Measurements from ENCODE around the gene NR5A1. TPM values are rescaled to one million over a fixed set of nuclear protein-coding genes. Genes with fewer than 3 reads are reported as not detected.

Gene NR5A1
- total RNA-seq (2022; extraction: Qiagen RNA extraction), result 0.03 to 0.06 TPM (median 0.03 TPM) in 4 of 5 replicates, not detected in the other

GRCh38 chr9:124506931-124507879 lies at the start of gene NR5A1:
Gene NR5A1 (minus strand): TSS chr9:124507399. CDS start chr9:124503395, 4,004 bp downstream.

GRCh38 chr9:124450241-124450924 lies 56.8 kb downstream of the NR5A1 start, which contains the start of gene ADGRD2:
Gene ADGRD2 (plus strand): TSS chr9:124450451. CDS start chr9:124451667, 1,216 bp downstream.

Other genes with a start within 250 kb of the NR5A1 start
- gene NEK6, start 249.4 kb downstream of the NR5A1 start, total RNA-seq (2022; extraction: Qiagen RNA extraction), result 52.9 to 75.1 TPM (median 71.9 TPM) in 5 replicates
- 304 to 354 TPM (median 321 TPM) in 5 replicates for gene PSMB7, start 92.0 kb downstream of the NR5A1 start, total RNA-seq (2022; extraction: Qiagen RNA extraction)
- gene ADGRD2, start 56.9 kb downstream of the NR5A1 start, total RNA-seq (2022; extraction: Qiagen RNA extraction), result not detected in 5 replicates

Measured in A549 treated with CORT108297 at 1 μM for 4 hours (cell line).